ENCODE measurements around the gene NCCRP1.
A peak's percentile ranks its signal among the peaks of the same experiment; 100 is the strongest.
"Not testable (repeated sequence)": the region's sequence is repeated elsewhere in the genome, so short reads cannot be mapped to it uniquely, and the experiment has no call there.

The NCCRP1 gene

DNA sequence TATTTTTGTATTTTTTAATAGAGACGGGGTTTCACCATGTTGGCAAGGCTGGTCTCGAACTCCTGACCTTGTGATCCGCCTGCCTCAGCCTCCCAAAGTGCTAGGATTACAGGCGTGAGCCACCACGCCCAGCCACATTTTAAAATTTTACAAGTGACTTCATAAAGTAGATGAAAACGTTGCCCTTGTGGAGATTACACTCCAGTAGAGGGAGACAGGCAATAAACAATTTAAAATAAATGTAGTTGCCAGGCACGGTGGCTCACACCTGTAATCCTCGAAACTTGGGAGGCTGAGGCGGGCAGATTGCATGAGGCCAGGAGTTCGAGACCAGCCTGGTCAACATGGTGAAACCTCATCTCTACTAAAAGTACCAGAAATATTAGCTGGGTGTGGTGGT, 22.3 kb downstream of the NCCRP1 start:
- H3K4me1 ChIP-seq (ENCODE audit: control extremely low read depth in 1 of 4, control insufficient read depth in 4 of 4, insufficient read depth in 4 of 4, low read length in 3 of 4); H3K9me3 ChIP-seq (ENCODE audit: control extremely low read depth in 1 of 5, control insufficient read depth in 4 of 5, insufficient read depth in 2 of 5, low read depth in 1 of 5, low read length in 4 of 5); H3K27me3 ChIP-seq (replicated peaks in 2 of 5; ENCODE audit: control insufficient read depth in 4 of 5, insufficient read depth in 5 of 5, low read length in 4 of 5); POLR2A ChIA-PET; H3K36me3 ChIP-seq (ENCODE audit: control insufficient read depth in 4 of 4, insufficient read depth in 4 of 4, low read length in 3 of 4); H3K27ac ChIP-seq (ENCODE audit: insufficient read depth in 1 of 2, low read depth in 1 of 2, low read length in 2 of 2, poor library complexity in 1 of 2, severe bottlenecking in 2 of 2); H3K4me3 ChIP-seq (ENCODE audit: control insufficient read depth in 1 of 7, extremely low read depth in 1 of 7, insufficient read depth in 4 of 7, low read depth in 2 of 7, low read length in 6 of 7): not testable (repeated sequence)
- CTCF ChIA-PET, result interaction anchor here (0.8 kb wide), 1 partner anchor 278 kb away, joined by 3 read pairs; no protein-coding TSS in a partner anchor
- peak in 1 of 3 donors; percentile 17 for DNase-seq
- 68% methylated on average over 6 of the region's 10 CpGs for WGBS (ENCODE audit: insufficient coverage)

- WGBS (ENCODE audit: insufficient coverage), result 0% methylated on average over 2 of the region's 4 CpGs
- ChIA-PET CTCF (interaction anchor here (0.7 to 5.2 kb wide), 3 partner anchors 16 to 105 kb away, joined by 3 to 39 read pairs (median 3); no protein-coding TSS in a partner anchor), POLR2A (no interaction called here)
- Histone ChIP-seq H3K36me3 (ENCODE audit: control insufficient read depth in 4 of 4, insufficient read depth in 4 of 4, low read length in 3 of 4) (no peaks in the 10 kb centered on the region), H3K27me3 (replicated peaks in 2 of 5; ENCODE audit: control insufficient read depth in 4 of 5, insufficient read depth in 5 of 5, low read length in 4 of 5) (peaks cover 0 to 3% (median 0%) of the 10 kb centered on the region in 5 experiments), H3K4me1 (ENCODE audit: control extremely low read depth in 1 of 4, control insufficient read depth in 4 of 4, insufficient read depth in 4 of 4, low read length in 3 of 4) (peaks cover 0 to 7% (median 0%) of the 10 kb centered on the region in 4 experiments), H3K4me3 (ENCODE audit: control insufficient read depth in 1 of 7, extremely low read depth in 1 of 7, insufficient read depth in 4 of 7, low read depth in 2 of 7, low read length in 6 of 7) (no peak overlapping the region), H3K9me3 (ENCODE audit: control extremely low read depth in 1 of 5, control insufficient read depth in 4 of 5, insufficient read depth in 2 of 5, low read depth in 1 of 5, low read length in 4 of 5) (no peaks in the 10 kb centered on the region), H3K27ac (ENCODE audit: insufficient read depth in 1 of 2, low read depth in 1 of 2, low read length in 2 of 2, poor library complexity in 1 of 2, severe bottlenecking in 2 of 2) (no peak overlapping the region)
- DNase-seq, result peak; percentile 29 to 69 (median 67)
These were observed 27.0 kb downstream of the NCCRP1 start for GRCh38 chr19:39223703-39224279.

DNA sequence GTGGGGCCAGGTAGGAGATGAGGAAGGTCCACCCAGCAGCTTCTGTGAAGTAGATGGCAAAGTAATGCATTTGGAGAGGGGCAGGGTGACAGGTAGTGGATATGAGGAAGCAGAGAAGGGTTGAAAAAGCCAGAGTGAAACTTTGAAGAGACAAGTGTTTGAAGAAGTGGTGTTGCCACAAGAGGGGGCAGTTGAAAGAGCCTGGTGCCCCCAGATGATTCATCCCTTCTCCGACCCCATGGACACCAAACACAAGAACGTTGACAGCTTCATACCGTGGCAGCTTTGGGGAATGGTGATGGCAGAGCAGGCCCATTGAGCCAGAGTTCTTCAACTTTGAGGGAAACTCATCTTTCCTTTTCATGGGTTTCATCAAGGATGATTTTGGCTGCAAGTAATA, 28.1 kb downstream of the NCCRP1 start:
- Histone ChIP-seq H3K27me3 (replicated peaks in 2 of 5; ENCODE audit: control insufficient read depth in 4 of 5, insufficient read depth in 5 of 5, low read length in 4 of 5) (no peaks in the 10 kb centered on the region), H3K4me1 (ENCODE audit: control extremely low read depth in 1 of 4, control insufficient read depth in 4 of 4, insufficient read depth in 4 of 4, low read length in 3 of 4) (peaks cover 0 to 7% (median 0%) of the 10 kb centered on the region in 4 experiments), H3K27ac (ENCODE audit: insufficient read depth in 1 of 2, low read depth in 1 of 2, low read length in 2 of 2, poor library complexity in 1 of 2, severe bottlenecking in 2 of 2) (no peak overlapping the region), H3K36me3 (ENCODE audit: control insufficient read depth in 4 of 4, insufficient read depth in 4 of 4, low read length in 3 of 4) (no peaks in the 10 kb centered on the region), H3K4me3 (ENCODE audit: control insufficient read depth in 1 of 7, extremely low read depth in 1 of 7, insufficient read depth in 4 of 7, low read depth in 2 of 7, low read length in 6 of 7) (no peak overlapping the region), H3K9me3 (ENCODE audit: control extremely low read depth in 1 of 5, control insufficient read depth in 4 of 5, insufficient read depth in 2 of 5, low read depth in 1 of 5, low read length in 4 of 5) (no peaks in the 10 kb centered on the region)
- WGBS (ENCODE audit: insufficient coverage), result 0% methylated on average over 3 of the region's 3 CpGs
- ChIA-PET CTCF (interaction anchor here (2.0 to 5.2 kb wide), 2 partner anchors 13 to 104 kb away, joined by 5 to 39 read pairs; no protein-coding TSS in a partner anchor), POLR2A (no interaction called here)
- DNase-seq, result peak; percentile 66 to 85 (median 84)

DNA sequence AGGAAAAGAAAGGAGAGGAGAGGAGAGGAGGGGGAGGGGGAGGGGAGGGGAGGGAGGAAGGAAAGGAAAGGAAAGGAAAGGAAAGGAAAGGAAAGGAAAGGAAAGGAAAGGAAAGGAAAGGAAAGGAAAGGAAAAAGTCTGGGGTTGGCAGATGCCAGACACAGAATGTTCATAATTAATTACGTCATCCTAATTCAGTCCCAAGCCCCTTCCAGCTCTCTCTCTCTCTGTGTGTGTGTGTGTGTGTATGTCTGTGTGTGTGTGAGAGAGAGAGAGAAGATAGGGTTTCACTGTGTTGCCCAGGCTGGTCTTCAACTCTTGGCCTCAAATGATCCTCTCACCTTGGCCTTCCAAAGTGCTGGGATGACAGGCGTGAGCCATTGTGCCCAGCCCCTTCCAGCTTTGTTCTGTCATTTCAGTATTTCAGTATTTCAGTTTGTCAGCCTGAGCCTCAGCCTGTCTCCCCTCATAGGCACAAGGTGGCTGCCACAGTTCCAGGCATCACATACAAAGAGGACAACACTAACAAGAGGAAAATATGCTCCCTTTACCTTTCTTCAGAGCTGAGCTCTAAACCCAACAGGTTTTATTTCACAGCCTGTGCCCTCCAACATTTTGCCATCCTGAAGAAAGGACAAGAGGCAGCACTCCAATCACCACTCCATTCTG, 33.5 kb downstream of the NCCRP1 start:
- no peak for DNase-seq
- Histone ChIP-seq H3K4me1 (ENCODE audit: control extremely low read depth in 1 of 4, control insufficient read depth in 4 of 4, insufficient read depth in 4 of 4, low read length in 3 of 4) (no peaks in the 10 kb centered on the region), H3K36me3 (ENCODE audit: control insufficient read depth in 4 of 4, insufficient read depth in 4 of 4, low read length in 3 of 4) (no peaks in the 10 kb centered on the region), H3K27ac (ENCODE audit: insufficient read depth in 1 of 2, low read depth in 1 of 2, low read length in 2 of 2, poor library complexity in 1 of 2, severe bottlenecking in 2 of 2) (no peak overlapping the region), H3K27me3 (replicated peaks in 2 of 5; ENCODE audit: control insufficient read depth in 4 of 5, insufficient read depth in 5 of 5, low read length in 4 of 5) (no peaks in the 10 kb centered on the region), H3K4me3 (ENCODE audit: control insufficient read depth in 1 of 7, extremely low read depth in 1 of 7, insufficient read depth in 4 of 7, low read depth in 2 of 7, low read length in 6 of 7) (no peak overlapping the region), H3K9me3 (ENCODE audit: control extremely low read depth in 1 of 5, control insufficient read depth in 4 of 5, insufficient read depth in 2 of 5, low read depth in 1 of 5, low read length in 4 of 5) (no peaks in the 10 kb centered on the region)
- POLR2A ChIA-PET, result no interaction called here
- CTCF ChIA-PET, result interaction anchor here (1.0 to 1.9 kb wide), 2 partner anchors 10 to 26 kb away, joined by 3 to 7 read pairs; partner anchors contain the start of gene SYCN
- WGBS (ENCODE audit: insufficient coverage), result 91% methylated on average over 1 of the region's 2 CpGs

DNA sequence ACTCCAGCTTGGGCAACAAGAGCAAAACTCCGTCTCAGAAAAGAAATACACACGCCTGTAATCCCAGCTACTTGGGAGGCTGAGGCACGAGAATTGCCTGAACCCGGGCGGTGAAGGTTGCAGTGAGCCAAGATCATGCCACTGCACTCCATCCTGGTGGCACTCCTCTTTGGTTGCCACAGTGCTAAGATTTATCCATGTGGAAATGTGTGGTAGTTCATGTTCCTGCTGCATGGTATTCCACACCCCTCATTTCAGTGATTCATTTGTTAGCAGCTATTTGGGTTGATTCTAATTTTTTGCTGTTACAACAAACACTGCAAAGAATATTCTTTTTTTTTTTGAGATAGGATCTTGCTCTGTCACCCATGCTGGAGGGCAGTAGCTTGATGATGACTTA, 35.9 kb downstream of the NCCRP1 start:
- WGBS (ENCODE audit: insufficient coverage), result 98% methylated on average over 5 of the region's 5 CpGs
- ChIA-PET POLR2A (no interaction called here), CTCF (interaction anchor here (1.0 to 1.4 kb wide), 2 partner anchors 42 to 95 kb away, joined by 3 to 5 read pairs; no protein-coding TSS in a partner anchor)

GRCh38 chr19:39236527-39236926, 39.8 kb downstream of the NCCRP1 start:
- no peak for DNase-seq
- Histone ChIP-seq H3K27me3 (replicated peaks in 2 of 5; ENCODE audit: control insufficient read depth in 4 of 5, insufficient read depth in 5 of 5, low read length in 4 of 5) (no peaks in the 10 kb centered on the region), H3K27ac (ENCODE audit: insufficient read depth in 1 of 2, low read depth in 1 of 2, low read length in 2 of 2, poor library complexity in 1 of 2, severe bottlenecking in 2 of 2) (no peak overlapping the region), H3K4me3 (ENCODE audit: control insufficient read depth in 1 of 7, extremely low read depth in 1 of 7, insufficient read depth in 4 of 7, low read depth in 2 of 7, low read length in 6 of 7) (no peak overlapping the region), H3K4me1 (ENCODE audit: control extremely low read depth in 1 of 4, control insufficient read depth in 4 of 4, insufficient read depth in 4 of 4, low read length in 3 of 4) (peaks cover 0 to 28% (median 16%) of the 10 kb centered on the region in 4 experiments), H3K36me3 (ENCODE audit: control insufficient read depth in 4 of 4, insufficient read depth in 4 of 4, low read length in 3 of 4) (no peaks in the 10 kb centered on the region), H3K9me3 (ENCODE audit: control extremely low read depth in 1 of 5, control insufficient read depth in 4 of 5, insufficient read depth in 2 of 5, low read depth in 1 of 5, low read length in 4 of 5) (no peaks in the 10 kb centered on the region)
- 77% methylated on average over 6 of the region's 12 CpGs for WGBS (ENCODE audit: insufficient coverage)
- CTCF ChIA-PET, result interaction anchor here (1.1 kb wide), 1 partner anchor 53 kb away, joined by 3 read pairs; no protein-coding TSS in a partner anchor
- POLR2A ChIA-PET, result no interaction called here

More for the DNA sequence above, 35.9 kb downstream of the NCCRP1 start:
- Histone ChIP-seq H3K27me3 (replicated peaks in 2 of 5; ENCODE audit: control insufficient read depth in 4 of 5, insufficient read depth in 5 of 5, low read length in 4 of 5) (no peaks in the 10 kb centered on the region), H3K4me1 (ENCODE audit: control extremely low read depth in 1 of 4, control insufficient read depth in 4 of 4, insufficient read depth in 4 of 4, low read length in 3 of 4) (peaks cover 0 to 10% (median 4%) of the 10 kb centered on the region in 4 experiments), H3K36me3 (ENCODE audit: control insufficient read depth in 4 of 4, insufficient read depth in 4 of 4, low read length in 3 of 4) (no peaks in the 10 kb centered on the region), H3K9me3 (ENCODE audit: control extremely low read depth in 1 of 5, control insufficient read depth in 4 of 5, insufficient read depth in 2 of 5, low read depth in 1 of 5, low read length in 4 of 5) (no peaks in the 10 kb centered on the region), H3K4me3 (ENCODE audit: control insufficient read depth in 1 of 7, extremely low read depth in 1 of 7, insufficient read depth in 4 of 7, low read depth in 2 of 7, low read length in 6 of 7) (no peak overlapping the region), H3K27ac (ENCODE audit: insufficient read depth in 1 of 2, low read depth in 1 of 2, low read length in 2 of 2, poor library complexity in 1 of 2, severe bottlenecking in 2 of 2) (no peak overlapping the region)
- no peak for DNase-seq
